Measurements from ENCODE around the gene NR4A3. TPM values are rescaled to one million over a fixed set of nuclear protein-coding genes. Genes with fewer than 3 reads are reported as not detected.

The NR4A3 gene
- total RNA-seq, 6 experiments from 2014 or later: 0.13 to 1.2 (median 0.30) TPM

DNA sequence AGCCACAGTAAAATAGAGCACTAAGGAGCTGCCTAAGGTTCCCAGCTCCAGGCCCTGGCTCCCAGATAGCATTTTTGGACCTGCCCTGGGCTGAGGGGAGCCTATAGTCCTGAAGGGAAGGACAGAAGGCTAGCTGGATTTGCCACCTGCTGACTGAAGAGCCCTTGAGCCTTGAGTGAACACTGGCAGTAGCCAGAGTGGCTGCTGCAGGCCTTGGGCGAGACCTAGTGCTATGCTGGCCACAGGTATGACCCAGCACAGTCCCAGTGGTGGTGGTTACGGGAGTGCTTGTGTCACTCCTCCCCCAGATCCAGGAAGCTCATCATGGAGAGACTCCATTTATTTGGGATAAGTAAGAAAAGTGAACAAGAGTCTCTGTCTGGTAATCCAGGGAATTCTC is 74.4 kb downstream of the NR4A3 start:
- DNase-seq (no peak), ATAC-seq (no peak)
- intact Hi-C loops (cut with DNase I): no loop called here
- Histone ChIP-seq H3K9me3 (no peaks in the 10 kb centered on the region), H3K27ac (no peak overlapping the region), H3K4me3 (no peak overlapping the region), H3K27me3 (no peaks in the 10 kb centered on the region), H3K4me1 (no peaks in the 10 kb centered on the region), H3K36me3 (no peaks in the 10 kb centered on the region)
- no CpG with 5 or more reads among the region's 2 CpGs for WGBS (ENCODE audit: insufficient coverage, low coverage, low lambda C conversion rate, missing lambda C conversion rate)
- TF ChIP-seq CTCF (IDR thresholded peaks at IDR 0.05): no peak
- TF ChIP-seq POLR2A (IDR thresholded peaks at IDR 0.05): no peak

- DNase-seq (no peak), ATAC-seq (no peak)
- 67% methylated on average over 1 of the region's 1 CpG for WGBS (ENCODE audit: insufficient coverage, low coverage, low lambda C conversion rate, missing lambda C conversion rate)
- Histone ChIP-seq H3K36me3 (no peaks in the 10 kb centered on the region), H3K9me3 (no peaks in the 10 kb centered on the region), H3K4me3 (no peak overlapping the region), H3K27me3 (no peaks in the 10 kb centered on the region), H3K27ac (no peak overlapping the region), H3K4me1 (peaks cover 0 to 7% (median 3%) of the 10 kb centered on the region in 4 donors)
- intact Hi-C loops (cut with DNase I): no loop called here
- TF ChIP-seq POLR2A (IDR thresholded peaks at IDR 0.05) (no peak), CTCF (IDR thresholded peaks at IDR 0.05) (no peak)
Measured at GRCh38 chr9:99903393-99903792, 81.7 kb downstream of the NR4A3 start.

DNA sequence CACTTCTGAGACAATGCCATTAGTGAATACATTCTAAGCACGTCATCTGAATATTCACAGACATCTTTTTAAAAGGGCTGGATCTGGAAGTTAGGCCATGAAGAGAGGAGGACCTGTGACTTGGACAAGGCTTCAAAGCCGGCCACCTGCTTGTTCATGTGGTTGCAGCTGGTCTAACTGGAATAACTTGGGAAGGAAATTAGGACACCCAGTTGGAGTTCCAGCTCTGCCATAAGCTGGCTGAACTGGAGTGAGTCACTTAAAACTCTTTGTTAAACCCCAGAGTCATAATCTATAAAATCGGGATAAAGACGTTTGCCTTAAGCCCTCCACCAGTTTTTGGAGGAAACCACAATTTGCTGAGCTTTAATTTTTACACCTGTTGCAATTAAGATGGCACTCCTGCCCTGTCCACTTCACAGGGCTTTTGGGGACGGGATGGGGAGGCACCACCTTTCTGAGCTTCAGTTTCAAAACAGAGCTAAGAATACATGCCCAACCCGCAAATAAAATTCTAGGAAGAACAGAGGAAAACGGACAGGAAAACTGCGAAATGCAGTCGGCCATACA is 84.2 kb downstream of the NR4A3 start:
- peak in 1 of 4 donors; percentile 4 for ATAC-seq
- Histone ChIP-seq H3K27ac (peak overlapping the region; percentile 96 to 99 (median 99)), H3K9me3 (no peaks in the 10 kb centered on the region), H3K4me1 (peaks cover 0 to 10% (median 3%) of the 10 kb centered on the region in 4 donors), H3K4me3 (peak overlapping the region; percentile 77 to 90 (median 88)), H3K36me3 (no peaks in the 10 kb centered on the region), H3K27me3 (no peaks in the 10 kb centered on the region)
- DNase-seq: no peak
- no peak for TF ChIP-seq POLR2A (IDR thresholded peaks at IDR 0.05)
- no peak for TF ChIP-seq CTCF (IDR thresholded peaks at IDR 0.05)
- intact Hi-C loops (cut with DNase I): no loop called here
- 15% methylated on average over 9 of the region's 9 CpGs for WGBS (ENCODE audit: insufficient coverage, low coverage, low lambda C conversion rate, missing lambda C conversion rate)

DNA sequence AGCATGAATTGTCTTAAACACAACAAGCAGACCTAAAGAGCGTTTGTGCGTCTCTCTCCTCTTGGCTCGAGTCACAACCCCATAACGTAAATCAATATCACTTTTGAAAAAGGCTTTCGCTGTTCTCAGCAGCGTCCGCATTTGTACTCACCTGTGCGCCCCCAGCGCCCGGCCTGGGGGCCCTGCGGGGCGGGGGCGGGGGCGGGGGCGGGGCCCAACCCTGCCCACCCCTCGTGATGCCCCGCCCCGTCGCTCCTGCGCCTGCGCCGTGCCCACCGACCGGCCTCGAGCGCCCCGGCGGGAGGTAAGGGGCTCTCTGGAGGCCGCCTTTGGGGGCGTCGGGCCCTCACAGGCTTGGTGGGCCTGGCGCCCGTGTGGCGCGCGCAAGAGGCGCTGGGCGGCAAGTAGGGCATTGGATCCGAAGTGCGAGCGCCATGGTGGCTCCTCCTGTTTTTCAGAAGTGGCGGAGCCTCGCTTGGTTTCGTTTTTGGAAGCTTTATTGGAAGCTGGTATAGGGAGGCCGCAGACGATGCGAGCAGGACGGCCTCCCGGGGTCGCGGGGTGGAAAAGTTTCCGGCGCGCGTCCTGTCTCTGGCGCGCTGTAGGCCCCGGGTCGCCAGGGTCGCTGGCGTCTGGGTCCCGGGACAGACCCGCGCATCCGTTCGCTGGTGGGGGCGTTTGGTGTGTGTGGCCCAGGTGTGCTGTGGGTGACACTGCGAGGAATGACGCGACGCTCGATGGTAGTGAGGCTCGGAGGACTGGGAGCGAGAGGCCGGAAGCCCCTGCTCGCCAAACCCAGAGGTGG is 84.9 kb downstream of the NR4A3 start, which contains the start of gene STX17:
Gene STX17, plus strand, starts transcription at position 252 of the 805 bp plus-strand sequence. CDS start 8,586 bp downstream, outside the sequence.
- Histone ChIP-seq H3K4me1 (peaks cover 0 to 10% (median 3%) of the 10 kb centered on the region in 4 donors), H3K4me3 (peak within 1 kb of the TSS; percentile 77 to 90 (median 88)), H3K9me3 (no peaks in the 10 kb centered on the region), H3K27ac (peak within 1 kb of the TSS; percentile 96 to 99 (median 99)), H3K27me3 (no peaks in the 10 kb centered on the region), H3K36me3 (no peaks in the 10 kb centered on the region)
- DNase-seq: peak; percentile 87 to 89 (median 89)
- TF ChIP-seq POLR2A (IDR thresholded peaks at IDR 0.05) (peak; percentile 85), CTCF (IDR thresholded peaks at IDR 0.05) (peak in 1 of 4 donors; percentile 9)
- intact Hi-C loops (cut with DNase I): no loop called here
- peak; percentile 92 to 98 (median 95) for ATAC-seq
- WGBS (ENCODE audit: insufficient coverage, low coverage, low lambda C conversion rate, missing lambda C conversion rate): 3% methylated on average over 12 of the region's 76 CpGs

All from right lobe of liver (tissue), 6 donors.